Fibroblast of pulmonary artery (primary cell): ENCODE data around the gene NUDT3.
"Not testable (repeated sequence)": the region's sequence is repeated elsewhere in the genome, so short reads cannot be mapped to it uniquely, and the experiment has no call there.

Experiments used
- DNase-seq: peaks from one replicate; pipeline ENCODE4 v3.0.0-alpha.2; 2010; ENCODE audit warnings: low read depth
- H3K4me3 ChIP-seq: replicated peaks from 2 replicates; pipeline ENCODE4 v1.5.1; 2011; ENCODE audit warnings: low read depth, mild to moderate bottlenecking, control low read depth, low read length, moderate library complexity
- CTCF ChIP-seq: IDR thresholded peaks from 2 replicates; pipeline ENCODE4 v1.5.1; 2011; ENCODE audit warnings: mild to moderate bottlenecking, control low read depth, low read length, inconsistent platforms; ENCODE audit errors: missing control alignments

Gene NUDT3

GRCh38 chr6:34276881-34277762, 115.3 kb downstream of the NUDT3 start:
- TF ChIP-seq CTCF: no peak
- no peak overlapping the region for H3K4me3 ChIP-seq
- no peak for DNase-seq

- TF ChIP-seq CTCF: no peak
- H3K4me3 ChIP-seq: no peak overlapping the region
- no peak for DNase-seq
Measured at GRCh38 chr6:34276191-34276590, 116.3 kb downstream of the NUDT3 start.

- H3K4me3 ChIP-seq: no peak overlapping the region
- no peak for TF ChIP-seq CTCF
- DNase-seq: no peak
Measured at GRCh38 chr6:34275128-34275804, 117.2 kb downstream of the NUDT3 start.

- no peak for DNase-seq
- no peak for TF ChIP-seq CTCF
- H3K4me3 ChIP-seq: no peak overlapping the region
Measured at GRCh38 chr6:34274129-34274528, 118.3 kb downstream of the NUDT3 start.

GRCh38 chr6:34273242-34273805, 119.1 kb downstream of the NUDT3 start:
- TF ChIP-seq CTCF: no peak
- DNase-seq: peak; percentile 68
- H3K4me3 ChIP-seq: no peak overlapping the region

- no peak for TF ChIP-seq CTCF
- no peak for DNase-seq
- H3K4me3 ChIP-seq: no peak overlapping the region
Measured at GRCh38 chr6:34272013-34272926, 120.2 kb downstream of the NUDT3 start.

GRCh38 chr6:34269658-34270341, 122.7 kb downstream of the NUDT3 start:
- not testable (repeated sequence) for H3K4me3 ChIP-seq, DNase-seq

- H3K4me3 ChIP-seq, DNase-seq: not testable (repeated sequence)
Measured at GRCh38 chr6:34269132-34269531, 123.3 kb downstream of the NUDT3 start.
